Measurements from ENCODE around the gene MCM7.

The MCM7 gene

DNA sequence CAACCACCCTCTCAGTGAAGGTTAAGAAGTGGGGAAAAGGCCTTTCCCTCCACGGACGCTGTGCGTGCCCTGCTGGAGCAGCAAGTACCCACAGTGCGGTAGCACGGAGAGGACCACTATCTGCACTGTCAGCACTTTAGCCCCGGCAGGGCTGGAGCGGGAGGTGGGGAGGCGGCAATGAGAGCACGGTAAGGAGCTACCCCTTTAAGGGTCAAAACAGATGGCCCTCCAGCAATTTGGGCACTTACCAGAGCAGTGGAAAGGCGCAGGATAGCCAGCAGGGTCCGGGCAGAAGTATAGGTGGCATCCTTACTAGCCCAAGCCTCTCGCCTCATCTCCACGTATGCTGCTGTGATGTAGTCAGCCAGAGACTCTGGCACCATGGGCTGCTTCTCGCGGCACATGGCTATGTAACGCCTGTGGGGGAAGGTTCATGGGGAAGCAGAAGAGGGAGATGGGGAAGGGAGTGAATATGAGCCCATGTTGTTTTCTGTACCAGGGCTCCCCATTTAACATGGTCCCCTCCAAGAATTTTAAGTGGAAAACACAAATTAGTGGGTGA is 7.2 kb downstream of the MCM7 start:
- no peak for DNase-seq (ENCODE audit: low spot score)

DNA sequence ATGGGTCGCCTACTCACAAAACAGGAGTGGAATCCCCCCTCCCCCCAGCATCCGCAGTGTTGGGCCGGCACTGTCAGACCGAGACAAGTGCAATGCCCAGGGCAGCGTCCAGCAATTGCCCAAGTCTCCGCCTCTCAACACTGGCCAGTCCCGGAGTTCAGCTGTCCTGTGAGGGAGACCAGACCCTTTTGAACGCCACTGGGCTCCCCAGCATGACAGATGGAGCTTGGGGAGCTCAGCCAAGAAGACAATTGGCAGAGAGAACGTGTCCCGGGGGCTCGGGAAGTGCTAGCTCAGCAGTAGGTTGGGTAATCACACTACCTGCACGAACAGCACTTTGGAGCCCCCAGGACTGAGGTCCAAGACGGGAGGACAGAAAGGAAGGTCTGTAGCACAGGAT is 7.7 kb downstream of the MCM7 start:
- DNase-seq (ENCODE audit: low spot score), result no peak

DNA sequence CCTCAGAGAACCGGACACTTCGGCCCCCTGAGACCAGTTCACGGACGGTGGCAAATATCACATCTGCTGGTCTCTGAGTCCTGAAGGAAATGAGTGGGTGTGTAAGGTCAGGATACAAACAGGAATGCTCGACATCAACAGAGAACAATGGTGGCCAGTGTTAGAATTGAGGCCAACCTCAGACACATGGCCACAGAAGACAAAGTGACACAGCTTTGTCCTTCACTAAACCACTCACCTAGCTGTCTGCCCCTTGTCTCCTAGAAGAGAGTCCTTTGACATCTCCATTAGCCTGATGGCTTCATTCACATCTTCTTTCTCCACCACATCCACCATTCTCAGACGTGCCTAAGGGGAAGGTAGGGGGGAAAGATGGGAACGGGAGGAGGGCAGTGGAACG is 8.1 kb downstream of the MCM7 start:
- no peak for DNase-seq (ENCODE audit: low spot score)

DNA sequence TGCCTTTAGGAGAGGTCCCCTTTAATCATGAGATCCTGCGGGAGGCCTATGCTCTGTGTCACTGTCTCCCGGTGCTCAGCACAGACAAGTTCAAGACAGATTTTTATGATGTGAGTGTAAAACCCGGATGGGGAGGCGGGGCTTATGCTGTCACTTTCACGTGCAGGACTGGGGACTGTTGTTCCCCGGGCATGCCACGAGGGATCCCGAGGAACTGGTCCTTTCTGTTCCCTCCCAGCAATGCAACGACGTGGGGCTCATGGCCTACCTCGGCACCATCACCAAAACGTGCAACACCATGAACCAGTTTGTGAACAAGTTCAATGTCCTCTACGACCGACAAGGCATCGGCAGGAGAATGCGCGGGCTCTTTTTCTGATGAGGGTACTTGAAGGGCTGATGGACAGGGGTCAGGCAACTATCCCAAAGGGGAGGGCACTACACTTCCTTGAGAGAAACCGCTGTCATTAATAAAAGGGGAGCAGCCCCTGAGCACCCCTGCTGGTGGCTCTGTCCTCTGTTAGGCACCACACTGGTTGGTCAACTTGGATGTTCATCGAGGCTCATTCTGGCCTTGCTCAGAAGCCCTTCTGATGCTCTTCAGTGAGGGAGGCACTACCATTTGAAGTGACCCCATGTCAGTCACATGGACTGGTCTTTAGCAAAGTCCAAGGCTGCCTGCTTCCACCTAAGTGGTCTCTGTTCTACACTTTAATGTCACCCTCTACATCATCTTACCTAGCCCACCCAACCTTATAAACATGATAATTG is 9.6 kb downstream of the MCM7 start:
- DNase-seq (ENCODE audit: low spot score), result no peak

DNA sequence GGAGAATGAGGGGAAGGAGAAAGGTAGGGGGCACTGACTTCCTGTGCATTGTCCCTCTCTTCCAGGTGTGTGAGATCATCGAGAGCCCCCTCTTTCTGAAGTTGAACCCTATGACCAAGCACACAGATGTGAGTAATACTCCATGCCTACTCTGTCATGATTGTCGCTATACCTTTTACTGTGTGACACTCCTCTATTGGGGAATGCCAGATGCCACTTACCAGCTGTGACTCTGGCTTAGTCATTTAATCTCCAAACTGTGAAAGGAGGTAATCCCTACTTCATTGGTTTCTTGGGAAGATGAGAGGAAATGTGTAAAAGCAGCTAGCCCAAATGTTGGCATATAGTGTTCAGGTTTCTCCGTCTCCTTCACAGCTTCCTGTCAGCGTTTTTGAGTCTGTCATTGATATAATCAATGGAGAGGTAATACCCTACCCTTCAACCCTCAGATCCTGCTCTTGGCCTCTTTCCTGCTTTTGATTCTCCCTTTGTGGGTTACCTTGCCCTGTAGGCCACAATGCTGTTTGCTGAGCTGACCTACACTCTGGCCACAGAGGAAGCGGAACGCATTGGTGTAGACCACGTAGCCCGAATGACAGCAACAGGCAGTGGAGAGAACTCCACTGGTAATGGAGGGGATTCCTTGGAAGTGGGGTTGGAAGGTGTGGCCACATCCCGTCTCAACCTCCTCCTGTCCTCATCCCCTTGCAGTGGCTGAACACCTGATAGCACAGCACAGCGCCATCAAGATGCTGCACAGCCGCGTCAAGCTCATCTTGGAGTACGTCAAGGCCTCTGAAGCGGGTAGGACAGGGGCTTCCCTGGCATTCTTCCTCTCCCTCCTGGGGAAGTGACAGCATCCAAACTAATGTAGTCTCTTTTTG is 10.4 kb downstream of the MCM7 start:
- DNase-seq (ENCODE audit: low spot score), result no peak

DNA sequence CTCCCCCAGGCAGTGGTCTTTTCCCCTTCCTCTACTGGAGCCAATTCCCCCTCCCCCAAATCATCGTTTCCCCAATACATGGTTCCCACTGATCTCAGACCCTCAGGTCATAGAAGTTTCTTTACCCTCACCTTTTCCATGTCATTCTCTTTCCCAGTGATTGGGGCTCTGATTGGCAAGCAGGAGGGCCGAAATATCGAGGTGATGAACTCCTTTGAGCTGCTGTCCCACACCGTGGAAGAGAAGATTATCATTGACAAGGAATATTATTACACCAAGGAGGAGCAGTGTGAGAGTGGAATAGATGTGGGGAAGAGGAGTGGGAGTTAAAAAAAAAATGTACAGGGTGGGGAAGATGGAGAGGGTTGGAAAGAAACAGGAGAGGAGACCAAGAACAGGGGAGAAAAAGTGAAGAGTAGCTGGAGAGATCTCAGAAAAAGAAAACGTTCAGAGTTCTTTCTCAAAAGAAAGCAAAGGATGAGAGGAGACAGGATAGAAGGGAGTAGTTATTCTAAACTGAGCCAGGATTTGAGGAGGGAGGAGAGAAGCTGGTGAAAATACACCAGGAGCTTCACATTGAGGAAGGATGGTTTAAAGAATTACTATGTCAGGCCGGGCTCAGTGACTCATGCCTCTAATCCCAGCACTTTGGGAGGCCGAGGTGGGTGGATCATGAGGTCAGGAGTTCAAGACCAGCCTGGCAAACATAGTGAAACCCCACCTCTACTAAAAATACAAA is 11.6 kb downstream of the MCM7 start:
- no peak for DNase-seq (ENCODE audit: low spot score)

DNA sequence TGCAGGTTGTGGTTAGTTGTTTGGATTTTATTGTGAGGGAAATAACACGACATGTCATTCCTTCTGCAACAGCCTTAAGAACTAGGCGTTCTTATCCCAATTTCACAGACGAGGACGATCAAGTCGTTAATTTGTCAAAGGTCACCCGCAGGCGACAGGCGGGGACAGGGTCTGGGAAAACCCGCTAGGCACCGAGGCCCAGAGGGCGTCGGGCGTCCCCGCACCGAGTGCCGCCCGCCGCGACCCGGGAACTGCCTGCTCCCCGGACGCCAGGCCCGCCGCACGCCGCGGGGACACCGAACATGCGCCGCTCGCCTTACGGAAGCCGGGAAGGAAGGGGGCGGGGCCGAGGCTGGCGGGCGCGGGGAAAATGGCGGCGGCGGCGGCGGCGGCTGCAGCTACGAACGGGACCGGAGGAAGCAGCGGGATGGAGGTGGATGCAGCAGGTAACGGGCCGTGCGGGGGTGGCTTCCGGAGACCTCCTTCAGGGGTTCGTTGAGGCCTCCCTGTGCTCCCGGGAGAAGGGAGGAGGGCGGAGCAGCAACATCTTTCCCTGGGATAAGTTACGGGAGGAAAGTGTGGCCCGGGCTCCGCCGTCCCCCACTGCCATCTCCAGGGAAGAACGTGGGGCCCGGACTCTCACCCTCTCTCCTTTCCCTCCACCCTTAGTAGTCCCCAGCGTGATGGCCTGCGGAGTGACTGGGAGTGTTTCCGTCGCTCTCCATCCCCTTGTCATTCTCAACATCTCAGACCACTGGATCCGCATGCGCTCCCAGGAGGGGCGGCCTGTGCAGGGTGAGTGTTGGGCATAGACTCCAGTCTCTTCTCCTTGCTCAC is 12.4 kb downstream of the MCM7 start, which contains the start of gene COPS6:
Gene COPS6 (plus strand): TSS at position 349 of the 837 bp plus-strand sequence. CDS start 22 bp downstream, at position 371.
- peak; percentile 83 for DNase-seq (ENCODE audit: low spot score)

DNA sequence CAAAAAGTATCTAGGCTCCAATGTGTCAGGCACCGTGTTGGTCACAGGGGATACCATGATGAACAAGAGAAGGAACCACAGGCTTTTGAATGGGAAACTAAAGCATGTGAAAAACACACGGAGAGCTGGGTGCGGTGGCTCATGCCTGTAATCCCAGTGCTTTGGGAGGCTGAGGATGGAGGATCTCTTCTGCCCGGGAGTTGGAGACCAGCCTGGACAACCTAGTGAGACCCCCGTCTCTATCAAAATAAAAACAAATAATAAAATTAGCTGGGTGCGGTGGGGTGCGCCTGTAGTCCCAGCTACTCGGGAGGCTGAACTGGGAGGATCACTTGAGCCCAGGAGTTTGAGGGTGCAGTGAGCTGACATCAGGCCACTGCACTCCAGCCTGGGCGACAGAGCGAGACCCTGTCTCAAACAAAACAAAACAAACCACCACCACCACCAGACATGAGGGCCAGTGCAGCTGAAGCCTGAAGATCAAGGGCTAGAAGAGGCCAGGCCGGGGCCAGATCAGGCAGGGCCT is 13.0 kb downstream of the MCM7 start:
- DNase-seq (ENCODE audit: low spot score), result no peak

DNA sequence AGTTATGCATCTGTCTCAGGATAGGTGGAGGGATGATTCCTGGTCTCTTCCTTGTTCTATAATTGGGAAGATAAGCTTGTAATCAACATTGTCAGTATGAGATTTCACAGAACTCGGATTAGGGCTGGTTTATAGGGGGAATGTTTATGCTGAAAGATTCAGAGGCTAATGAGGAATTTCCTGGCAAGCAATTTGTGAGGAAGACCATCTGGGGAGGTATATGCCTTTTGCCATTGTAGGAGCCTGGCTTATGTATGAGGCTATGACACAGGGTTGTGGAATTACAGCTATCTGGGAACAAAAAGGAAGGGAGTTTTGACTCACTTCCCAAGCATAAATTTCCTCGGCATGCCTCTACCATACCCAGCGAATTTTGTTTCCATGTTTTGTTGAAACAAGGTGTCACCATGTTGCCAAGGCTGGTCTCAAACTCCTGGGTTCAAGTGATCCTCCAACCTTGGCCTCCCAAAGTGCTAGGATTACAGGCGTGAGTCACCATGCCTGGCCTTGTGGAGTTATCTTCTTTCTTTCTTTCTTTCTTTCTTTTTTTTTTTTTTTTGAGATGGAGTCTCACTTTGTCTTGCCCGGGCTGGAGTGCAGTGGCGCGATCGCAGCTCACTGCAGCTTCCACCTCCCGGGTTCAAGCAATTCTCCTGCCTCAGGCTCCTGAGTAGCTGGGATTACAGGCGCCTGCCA is 14.0 kb downstream of the MCM7 start:
- peak; percentile 51 for DNase-seq (ENCODE audit: low spot score)

DNA sequence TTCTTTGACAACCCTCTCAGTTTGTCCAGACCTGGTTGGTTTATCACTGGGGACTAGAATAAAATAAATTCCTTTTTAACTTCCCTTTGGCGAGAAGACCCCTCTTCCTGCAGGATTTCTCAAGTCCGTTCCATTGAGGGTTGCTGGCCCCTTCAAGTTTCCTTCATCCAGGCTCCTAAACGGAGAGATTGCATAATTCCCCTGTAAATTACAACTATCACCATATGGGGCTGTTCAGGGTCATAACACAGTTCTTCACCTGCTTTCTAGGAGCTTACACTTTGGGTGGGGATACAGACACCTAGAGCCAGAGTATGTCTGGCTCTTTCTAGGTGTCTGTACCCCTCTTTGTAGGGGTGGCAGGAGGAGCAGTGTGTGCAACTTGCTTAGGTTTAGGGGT is 15.7 kb downstream of the MCM7 start:
- no peak for DNase-seq (ENCODE audit: low spot score)

DNA sequence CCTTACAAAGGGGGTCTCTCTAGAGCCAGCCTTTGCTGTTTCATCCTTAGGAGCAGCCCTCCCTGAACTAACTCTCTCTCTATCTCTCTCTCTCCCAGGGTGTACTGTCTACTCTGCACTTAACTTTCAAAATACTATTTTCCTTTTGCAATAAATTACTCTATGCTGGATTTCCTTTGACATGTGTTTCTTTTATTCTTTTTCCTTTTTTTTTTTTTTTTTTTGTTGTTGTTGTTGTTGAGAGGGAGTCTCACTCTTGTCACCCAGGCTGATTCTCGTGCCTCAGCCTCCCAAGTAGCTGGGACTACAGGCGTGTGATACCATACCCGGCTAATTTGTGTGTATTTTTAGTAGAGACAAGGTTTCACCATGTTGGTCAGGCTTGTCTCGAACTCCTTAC is 18.2 kb downstream of the MCM7 start:
- DNase-seq (ENCODE audit: low spot score), result no peak

DNA sequence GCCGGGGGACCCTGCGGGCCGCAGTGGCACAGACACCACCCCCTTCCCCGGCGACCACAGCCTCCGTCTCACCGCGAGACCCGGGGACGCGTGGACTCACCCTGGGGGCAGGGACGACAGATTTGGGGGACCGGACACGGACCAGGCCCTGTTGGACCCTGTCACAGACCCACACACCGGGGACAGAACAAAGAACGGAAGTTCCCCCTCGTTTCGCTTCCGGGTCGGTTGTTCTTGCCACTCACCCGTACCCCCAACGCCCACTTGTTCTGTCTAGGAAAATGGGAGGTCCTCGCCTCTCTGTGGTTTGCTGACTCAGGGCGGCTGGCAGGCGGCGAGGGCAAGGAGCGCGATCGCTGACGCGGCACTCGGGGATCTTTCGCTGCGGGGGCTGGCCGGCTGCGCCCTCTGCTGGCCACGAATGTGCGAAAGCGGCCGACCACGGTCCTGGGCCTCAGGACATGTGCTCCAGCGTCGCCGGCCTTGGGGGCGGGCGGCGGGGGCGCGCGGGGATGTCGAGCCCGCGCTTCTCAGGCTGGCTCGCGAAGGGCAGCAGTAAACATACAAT is 19.6 kb downstream of the MCM7 start, which contains the start of gene ZNF3:
Gene ZNF3 (minus strand): TSS at position 189 of the 568 bp plus-strand sequence. CDS start 4,366 bp downstream, outside the sequence.
- DNase-seq (ENCODE audit: low spot score), result peak; percentile 100

DNA sequence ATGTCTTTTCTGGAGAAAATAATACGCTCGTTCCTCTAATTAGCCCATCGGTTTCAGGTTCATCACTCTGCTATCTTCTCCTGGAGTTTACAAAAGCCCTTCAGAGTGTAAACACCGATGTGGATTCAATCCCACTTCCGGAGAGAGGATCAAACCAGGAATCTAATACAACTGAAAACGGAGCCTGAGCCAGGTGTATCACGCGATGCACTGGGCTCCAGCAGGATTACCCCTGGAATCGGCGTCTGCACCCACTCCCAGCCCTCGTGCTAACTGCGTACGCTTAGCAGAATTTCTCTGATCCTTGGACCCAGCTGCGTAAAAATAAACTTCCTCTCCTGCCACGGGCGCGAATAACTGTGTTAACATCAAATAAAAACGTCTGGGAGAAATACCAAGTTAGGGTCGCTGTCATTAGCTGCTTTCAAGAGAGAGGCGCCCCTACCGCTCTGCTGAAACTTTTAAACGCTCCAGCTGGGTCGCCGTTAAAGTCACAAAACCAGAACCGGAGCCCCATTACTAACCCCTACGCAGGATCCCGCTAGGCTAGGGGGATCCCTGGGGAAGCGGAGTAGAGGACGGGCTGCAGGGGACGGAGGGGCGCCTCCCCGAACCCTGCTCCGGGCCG is 20.2 kb downstream of the MCM7 start:
- DNase-seq (ENCODE audit: low spot score), result no peak

DNA sequence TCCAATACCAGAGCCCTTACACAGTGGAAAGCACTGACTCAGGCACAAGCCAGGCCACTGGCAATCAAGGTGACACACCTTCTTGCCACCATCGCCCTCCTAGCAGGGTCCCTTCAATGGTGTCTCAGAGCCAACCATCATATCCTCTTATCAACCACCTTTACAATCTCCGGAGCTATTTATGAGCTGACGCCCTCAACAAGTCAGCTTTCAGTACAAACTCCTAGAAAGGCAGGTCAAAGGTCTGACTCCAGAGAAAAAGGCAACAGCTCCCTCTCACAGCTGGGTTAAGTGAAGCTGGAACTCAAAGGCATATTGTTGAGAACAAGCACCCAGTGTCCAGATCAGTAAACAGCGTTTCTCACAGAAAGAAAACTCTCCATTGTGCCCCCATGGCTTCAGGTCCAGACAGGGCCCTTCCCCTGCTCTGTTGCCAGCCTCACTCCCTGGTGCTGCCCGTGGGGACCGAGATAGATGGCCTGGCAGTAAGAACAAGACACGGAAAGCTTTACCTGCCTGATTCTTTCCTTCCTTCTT is 22.1 kb downstream of the MCM7 start:
- peak; percentile 69 for DNase-seq (ENCODE audit: low spot score)

DNA sequence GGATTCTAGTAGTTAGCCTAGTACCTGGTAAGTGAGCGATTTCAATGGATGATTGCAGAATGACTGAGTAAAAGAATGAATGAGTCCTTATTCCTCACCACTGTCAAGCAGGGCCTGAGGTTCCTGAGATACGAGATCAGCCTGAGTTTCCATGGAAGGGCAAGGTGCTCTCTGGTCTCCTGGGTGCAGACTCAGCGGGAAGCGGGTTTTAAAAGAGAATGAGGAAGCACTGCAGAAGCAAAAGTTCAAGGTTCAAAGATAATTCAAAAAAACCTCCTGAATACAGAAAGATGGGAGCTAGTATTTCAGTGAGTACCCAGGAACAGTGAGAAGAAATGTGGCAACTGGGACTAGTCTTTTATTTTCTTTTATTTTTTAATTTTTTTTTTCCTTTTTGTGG is 24.0 kb downstream of the MCM7 start:
- no peak for DNase-seq (ENCODE audit: low spot score)

DNA sequence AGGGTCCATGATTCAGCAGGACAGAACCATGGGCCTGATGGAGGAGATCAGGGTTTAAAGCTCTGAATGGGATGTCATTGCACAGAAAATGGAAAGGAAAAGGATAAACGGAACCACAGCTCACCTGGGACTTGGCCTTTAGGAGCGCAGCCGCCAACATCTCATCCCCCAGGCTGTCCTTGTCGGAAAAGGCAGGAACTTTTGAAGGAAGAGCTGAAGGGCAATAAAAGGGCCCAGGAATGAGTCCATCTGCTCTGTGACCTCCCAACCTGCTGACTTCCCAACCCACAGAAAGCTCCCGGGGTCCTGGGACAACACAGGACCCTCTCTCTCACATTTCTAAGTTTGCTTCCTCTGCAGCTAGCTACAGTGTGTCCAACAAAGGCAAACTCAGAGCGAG is 25.8 kb downstream of the MCM7 start:
- DNase-seq (ENCODE audit: low spot score), result no peak

DNA sequence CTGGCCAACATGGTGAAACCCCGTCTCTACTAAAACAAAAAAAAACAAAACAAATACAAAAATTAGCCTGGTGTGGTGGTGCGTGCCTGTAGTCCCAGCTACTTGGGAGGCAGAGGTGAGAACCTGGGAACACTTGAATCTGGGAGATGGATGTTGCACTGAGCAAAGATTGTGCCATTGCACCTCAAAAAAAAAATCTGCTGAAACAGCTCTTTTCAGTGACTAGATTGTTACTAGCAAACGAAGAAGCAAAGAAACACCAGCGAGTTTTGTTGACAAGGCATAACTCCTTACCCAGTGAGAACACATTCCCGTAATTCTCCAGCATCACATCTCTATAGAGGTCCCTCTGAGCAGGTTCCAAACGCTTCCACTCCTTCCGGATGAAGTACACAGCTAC is 26.4 kb downstream of the MCM7 start:
- no peak for DNase-seq (ENCODE audit: low spot score)

DNA sequence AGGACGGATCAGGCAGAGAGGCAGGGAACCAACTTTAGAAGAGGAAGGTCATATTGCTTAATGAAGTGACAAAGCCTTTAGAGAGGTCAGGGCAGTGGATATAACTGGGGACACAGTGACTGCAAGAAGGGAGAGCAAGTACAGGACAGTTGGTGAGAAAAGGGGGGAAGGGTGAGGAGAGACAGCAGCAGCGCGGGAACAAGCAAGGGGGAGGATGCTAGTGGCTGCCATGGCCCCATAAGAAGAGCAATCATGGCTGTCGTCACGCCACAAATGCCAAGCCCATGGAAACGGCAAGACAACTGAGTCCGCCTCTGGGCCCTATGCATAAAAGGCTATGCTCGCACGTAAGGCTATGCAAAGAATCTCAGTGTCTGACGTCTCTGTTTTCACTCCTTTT is 28.7 kb downstream of the MCM7 start:
- DNase-seq (ENCODE audit: low spot score), result no peak
